HFF-Myc (cell line): Measurements from ENCODE around the gene ZNRF1.

Experiments used
- DNase-seq: peaks from one replicate; pipeline ENCODE4 v3.0.0-alpha.2; 2011; ENCODE audit warnings: low read depth; ENCODE audit errors: extremely low read depth
- H3K4me3 ChIP-seq: replicated peaks from 2 replicates; pipeline ENCODE4 v1.5.1; 2011; ENCODE audit warnings: low read depth, mild to moderate bottlenecking, control low read depth, low read length
- TF ChIP-seq, protein P1 (sequence below): IDR thresholded peaks from 2 replicates; pipeline ENCODE4 v1.5.1; 2012; ENCODE audit warnings: mild to moderate bottlenecking, low read depth, low read length, control low read depth; ENCODE audit errors: missing control alignments

Gene ZNRF1

DNA sequence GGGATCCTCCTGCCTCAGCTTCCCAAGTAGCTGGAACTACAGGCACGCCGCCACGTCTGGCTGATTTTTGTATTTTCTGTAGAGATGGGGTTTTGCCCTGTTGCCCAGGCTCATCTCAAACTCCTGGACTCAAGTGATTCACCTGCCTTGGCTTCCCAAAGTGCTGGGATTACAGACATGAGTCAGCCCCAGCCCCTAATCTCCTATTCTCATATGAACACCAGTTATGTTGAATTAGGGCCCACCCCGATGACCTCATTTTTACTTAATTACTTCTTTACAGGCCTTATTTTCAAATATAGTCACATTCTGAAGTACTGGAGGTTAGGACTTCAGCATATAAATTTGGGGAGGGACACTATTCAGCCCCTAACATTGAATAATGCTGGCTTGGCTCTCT lies 49.2 kb downstream of the ZNRF1 start:
- DNase-seq: no peak
- H3K4me3 ChIP-seq: no peak overlapping the region
- TF ChIP-seq, protein P1, sequence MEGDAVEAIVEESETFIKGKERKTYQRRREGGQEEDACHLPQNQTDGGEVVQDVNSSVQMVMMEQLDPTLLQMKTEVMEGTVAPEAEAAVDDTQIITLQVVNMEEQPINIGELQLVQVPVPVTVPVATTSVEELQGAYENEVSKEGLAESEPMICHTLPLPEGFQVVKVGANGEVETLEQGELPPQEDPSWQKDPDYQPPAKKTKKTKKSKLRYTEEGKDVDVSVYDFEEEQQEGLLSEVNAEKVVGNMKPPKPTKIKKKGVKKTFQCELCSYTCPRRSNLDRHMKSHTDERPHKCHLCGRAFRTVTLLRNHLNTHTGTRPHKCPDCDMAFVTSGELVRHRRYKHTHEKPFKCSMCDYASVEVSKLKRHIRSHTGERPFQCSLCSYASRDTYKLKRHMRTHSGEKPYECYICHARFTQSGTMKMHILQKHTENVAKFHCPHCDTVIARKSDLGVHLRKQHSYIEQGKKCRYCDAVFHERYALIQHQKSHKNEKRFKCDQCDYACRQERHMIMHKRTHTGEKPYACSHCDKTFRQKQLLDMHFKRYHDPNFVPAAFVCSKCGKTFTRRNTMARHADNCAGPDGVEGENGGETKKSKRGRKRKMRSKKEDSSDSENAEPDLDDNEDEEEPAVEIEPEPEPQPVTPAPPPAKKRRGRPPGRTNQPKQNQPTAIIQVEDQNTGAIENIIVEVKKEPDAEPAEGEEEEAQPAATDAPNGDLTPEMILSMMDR: no peak

DNA sequence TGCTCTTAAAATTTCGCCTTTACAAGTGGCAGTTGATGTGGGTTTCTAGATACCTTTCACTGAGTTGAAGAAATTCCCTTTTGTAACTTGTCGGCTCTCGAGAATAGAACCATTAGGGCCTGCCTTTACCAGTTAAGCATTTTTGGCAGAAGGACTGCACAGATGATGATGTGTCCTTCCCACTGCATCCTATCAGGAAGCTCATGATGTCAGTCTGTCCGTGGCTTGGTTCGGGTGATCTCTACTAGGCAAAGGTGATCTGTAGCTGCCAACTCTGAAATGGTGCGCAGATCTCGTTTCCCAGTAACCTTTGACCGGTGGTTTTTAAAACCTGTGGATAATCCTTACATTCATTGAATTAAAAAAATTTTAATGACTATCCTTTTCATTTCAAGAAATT lies 49.7 kb downstream of the ZNRF1 start:
- TF ChIP-seq, protein P1: no peak
- no peak overlapping the region for H3K4me3 ChIP-seq
- no peak for DNase-seq

DNA sequence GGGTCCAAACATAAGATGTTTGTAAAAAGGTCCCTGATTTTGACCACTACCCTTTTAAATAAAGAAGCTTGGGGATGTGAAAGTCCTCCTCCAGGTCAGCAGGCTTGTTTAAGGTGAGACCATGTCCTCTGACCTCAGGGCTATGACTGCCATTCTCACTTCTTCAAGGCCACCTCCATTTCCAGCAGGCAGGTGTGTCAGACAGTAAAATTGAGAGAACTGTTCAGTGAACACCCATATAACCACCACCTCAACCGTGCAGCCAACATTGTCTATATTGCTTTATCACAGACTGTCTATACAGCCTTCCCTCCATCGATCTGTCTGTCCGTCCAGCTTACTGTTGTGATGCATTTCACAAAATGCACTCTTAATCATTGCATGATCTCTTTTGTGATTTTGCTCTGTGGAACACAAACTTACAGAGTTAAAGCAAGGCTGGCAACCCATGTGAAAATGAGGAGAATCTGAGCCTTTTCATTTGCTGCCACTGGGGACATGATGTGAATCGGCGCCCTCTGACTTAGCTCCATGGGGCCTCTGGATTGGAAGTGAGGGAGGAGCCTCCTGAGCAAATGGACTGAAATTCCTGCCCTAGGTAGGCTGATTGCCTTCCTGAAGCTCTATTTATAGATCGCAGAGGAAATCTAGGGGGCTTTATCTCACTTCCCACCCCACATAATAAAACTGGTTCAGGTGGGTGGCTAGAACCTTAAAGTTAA lies 53.8 kb downstream of the ZNRF1 start:
- TF ChIP-seq, protein P1: no peak
- DNase-seq: no peak
- no peak overlapping the region for H3K4me3 ChIP-seq

DNA sequence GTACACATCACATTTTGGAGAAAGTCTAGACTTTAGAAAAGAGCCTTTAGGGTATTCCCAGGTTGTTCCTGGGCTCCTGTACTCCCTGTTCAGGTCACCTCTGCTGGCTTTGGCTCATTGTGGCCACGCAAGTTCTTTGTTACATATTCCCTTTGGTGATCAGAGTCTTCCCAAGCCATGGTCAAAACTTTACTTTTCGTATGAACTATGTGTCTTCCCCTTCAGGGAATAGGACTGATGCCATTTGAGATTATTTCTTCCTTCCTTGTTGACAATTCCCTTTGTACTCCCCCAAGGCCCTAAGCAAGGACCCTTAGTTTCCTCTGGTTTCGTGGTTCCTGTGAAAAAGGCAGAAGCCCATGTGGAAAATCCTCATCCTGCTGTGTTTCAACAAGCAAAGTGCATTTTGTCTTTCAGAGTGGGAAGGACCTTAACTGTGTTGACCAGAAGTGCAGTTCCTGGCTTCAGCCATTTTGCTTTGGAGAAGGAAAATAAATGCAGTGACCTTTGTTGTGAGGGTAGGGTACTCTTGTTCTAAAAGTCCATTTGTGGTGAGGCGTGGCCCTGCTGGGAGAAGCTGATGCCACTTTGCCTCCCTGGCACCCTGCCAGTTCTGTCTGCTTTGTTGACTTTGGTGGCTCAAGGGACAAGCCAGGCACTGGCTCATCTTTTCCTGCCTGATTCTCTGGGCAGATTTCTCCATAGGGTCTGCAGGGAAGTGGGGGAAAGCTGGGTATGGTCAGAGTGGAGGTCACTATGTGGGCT lies 55.1 kb downstream of the ZNRF1 start:
- TF ChIP-seq, protein P1: no peak
- no peak overlapping the region for H3K4me3 ChIP-seq
- no peak for DNase-seq

DNA sequence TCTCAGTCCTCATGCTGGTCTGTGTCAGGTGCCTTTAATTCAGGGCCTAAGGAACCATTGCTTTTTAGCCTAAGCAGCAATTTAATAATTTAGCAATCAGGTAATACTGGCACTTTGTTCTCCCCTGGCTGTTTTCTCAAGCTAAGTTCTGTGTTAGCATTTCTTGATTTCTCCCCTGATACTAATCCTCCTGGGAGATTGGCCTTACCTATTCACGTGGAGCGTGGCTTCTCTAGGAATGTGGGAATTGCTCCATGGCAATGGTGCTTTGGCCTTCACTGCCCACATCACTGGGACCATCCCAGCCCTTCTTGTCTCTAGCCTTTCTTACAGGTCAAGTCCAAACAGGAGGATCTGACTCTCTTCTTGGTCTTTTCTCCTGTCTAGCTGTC lies 55.7 kb downstream of the ZNRF1 start:
- DNase-seq: no peak
- no peak overlapping the region for H3K4me3 ChIP-seq
- TF ChIP-seq, protein P1: no peak

DNA sequence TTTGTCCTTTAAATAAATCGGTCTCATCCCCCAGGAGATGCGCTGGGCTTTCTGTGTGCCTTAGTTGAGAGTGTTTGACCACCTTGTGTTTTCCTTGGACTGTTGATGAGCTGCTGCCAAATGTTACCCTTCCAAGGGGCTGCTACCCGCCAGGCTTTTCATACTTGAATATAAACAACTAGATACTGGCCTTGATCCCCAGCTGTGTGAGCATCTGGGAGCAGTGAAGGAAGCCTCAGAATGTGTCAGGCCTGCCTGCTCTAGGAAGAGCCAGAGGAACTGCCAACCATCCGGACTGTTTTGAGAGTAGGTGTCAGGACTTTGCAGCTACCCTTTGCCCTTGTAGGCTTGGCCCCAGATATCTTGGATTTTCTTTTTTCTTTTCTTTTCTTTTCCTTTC lies 60.0 kb downstream of the ZNRF1 start:
- TF ChIP-seq, protein P1: no peak

More for the DNA sequence above, 60.0 kb downstream of the ZNRF1 start:
- DNase-seq: no peak
- no peak overlapping the region for H3K4me3 ChIP-seq
